RWPE2 (cell line): Measurements from ENCODE around the gene NOD2.

Source experiments
- ATAC-seq: fragments of 200-7000 bp; cut with Tn5 transposase; 3 replicates; pipeline ENCODE4 v1.9.1; 2021; ENCODE audit warnings: low read depth
- DNase-seq: peaks from one replicate; pipeline ENCODE4 v3.0.0-alpha.2; 2020; ENCODE audit warnings: low spot score
- H3K27ac ChIP-seq: fragments of 450-650 bp; 2 replicates; pipeline ENCODE4 v1.5.1; 2017; ENCODE audit warnings: mild to moderate bottlenecking; ENCODE audit not compliant: poor library complexity, severe bottlenecking
- H3K27me3 ChIP-seq: fragments of 250-450 bp; sonication (Bioruptor Pico); 2 replicates; pipeline ENCODE4 v1.5.1; 2021; ENCODE audit warnings: mild to moderate bottlenecking, moderate library complexity; ENCODE audit not compliant: insufficient read depth, poor library complexity, severe bottlenecking
- H3K36me3 ChIP-seq: fragments of 250-450 bp; sonication (Bioruptor Pico); 2 replicates; pipeline ENCODE4 v1.5.1; 2020; ENCODE audit warnings: low read depth, mild to moderate bottlenecking, moderate library complexity
- H3K4me1 ChIP-seq: fragments of 250-450 bp; sonication (Bioruptor Pico); 2 replicates; pipeline ENCODE4 v1.5.1; 2021; ENCODE audit warnings: mild to moderate bottlenecking, moderate library complexity; ENCODE audit not compliant: insufficient read depth, poor library complexity, severe bottlenecking
- H3K4me3 ChIP-seq: fragments of 250-450 bp; sonication (Bioruptor Pico); 2 replicates; pipeline ENCODE4 v1.5.1; 2021; ENCODE audit warnings: mild to moderate bottlenecking, moderate library complexity; ENCODE audit not compliant: severe bottlenecking
- H3K9me3 ChIP-seq: fragments of 250-450 bp; sonication (Bioruptor Pico); 2 replicates; pipeline ENCODE4 v1.5.1; 2021; ENCODE audit warnings: mild to moderate bottlenecking, moderate library complexity; ENCODE audit not compliant: severe bottlenecking
- TF ChIP-seq, protein P1 (sequence below): fragments of 450-650 bp; IDR thresholded peaks from one replicate; pipeline ENCODE4 v1.5.1; 2017; ENCODE audit warnings: mild to moderate bottlenecking, moderate library complexity; ENCODE audit not compliant: poor library complexity, severe bottlenecking

Gene NOD2

DNA sequence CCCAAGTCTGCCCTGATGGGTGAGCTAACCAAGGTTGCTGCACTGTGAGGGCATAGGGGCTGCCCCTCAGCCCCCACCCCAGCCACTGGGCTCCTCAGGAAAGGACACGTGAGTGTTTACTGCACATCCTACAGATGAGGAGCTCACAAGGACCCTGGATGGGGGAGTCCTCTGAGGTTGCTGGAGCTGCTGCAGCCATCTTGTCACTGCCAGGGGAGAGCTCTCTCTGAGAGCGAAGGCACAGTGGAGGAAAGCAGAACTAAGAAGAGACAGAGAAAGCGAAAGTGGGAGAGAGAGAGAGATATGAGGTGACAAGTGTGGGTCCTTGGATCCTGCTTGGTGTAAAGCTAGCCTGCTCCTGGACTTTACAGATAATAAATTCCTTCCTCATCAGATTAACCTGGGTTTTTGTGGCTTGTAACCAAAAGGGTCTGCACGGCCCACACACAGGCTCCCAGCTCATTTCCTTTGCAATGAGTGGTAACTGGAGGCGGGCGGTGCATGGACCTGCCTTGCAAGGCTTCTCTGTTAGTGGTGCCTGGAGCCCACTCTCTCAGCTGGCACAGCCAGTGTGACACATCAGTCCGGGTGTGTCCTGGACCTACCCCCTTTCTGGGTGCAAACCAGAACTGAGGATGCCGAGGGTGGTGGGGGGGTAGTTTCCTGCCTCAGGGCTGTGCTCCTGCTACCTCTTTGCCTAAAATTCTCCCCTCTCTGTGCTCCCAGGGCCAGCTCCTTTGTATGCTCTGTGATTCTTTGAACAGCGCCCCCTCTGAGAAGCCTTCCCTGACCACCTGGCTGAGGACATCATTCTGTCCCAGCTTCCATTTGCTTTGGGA is 26.5 kb upstream of the NOD2 start:
- H3K9me3 ChIP-seq = peaks cover 3% of the 10 kb centered on the region
- H3K4me3 ChIP-seq = no peak overlapping the region
- no peaks in the 10 kb centered on the region for H3K27me3 ChIP-seq
- ATAC-seq (no peak), DNase-seq (no peak)
- H3K4me1 ChIP-seq = no peaks in the 10 kb centered on the region
- no peaks in the 10 kb centered on the region for H3K36me3 ChIP-seq
- no peak overlapping the region for H3K27ac ChIP-seq
- TF ChIP-seq, protein P1, sequence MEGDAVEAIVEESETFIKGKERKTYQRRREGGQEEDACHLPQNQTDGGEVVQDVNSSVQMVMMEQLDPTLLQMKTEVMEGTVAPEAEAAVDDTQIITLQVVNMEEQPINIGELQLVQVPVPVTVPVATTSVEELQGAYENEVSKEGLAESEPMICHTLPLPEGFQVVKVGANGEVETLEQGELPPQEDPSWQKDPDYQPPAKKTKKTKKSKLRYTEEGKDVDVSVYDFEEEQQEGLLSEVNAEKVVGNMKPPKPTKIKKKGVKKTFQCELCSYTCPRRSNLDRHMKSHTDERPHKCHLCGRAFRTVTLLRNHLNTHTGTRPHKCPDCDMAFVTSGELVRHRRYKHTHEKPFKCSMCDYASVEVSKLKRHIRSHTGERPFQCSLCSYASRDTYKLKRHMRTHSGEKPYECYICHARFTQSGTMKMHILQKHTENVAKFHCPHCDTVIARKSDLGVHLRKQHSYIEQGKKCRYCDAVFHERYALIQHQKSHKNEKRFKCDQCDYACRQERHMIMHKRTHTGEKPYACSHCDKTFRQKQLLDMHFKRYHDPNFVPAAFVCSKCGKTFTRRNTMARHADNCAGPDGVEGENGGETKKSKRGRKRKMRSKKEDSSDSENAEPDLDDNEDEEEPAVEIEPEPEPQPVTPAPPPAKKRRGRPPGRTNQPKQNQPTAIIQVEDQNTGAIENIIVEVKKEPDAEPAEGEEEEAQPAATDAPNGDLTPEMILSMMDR = no peak

DNA sequence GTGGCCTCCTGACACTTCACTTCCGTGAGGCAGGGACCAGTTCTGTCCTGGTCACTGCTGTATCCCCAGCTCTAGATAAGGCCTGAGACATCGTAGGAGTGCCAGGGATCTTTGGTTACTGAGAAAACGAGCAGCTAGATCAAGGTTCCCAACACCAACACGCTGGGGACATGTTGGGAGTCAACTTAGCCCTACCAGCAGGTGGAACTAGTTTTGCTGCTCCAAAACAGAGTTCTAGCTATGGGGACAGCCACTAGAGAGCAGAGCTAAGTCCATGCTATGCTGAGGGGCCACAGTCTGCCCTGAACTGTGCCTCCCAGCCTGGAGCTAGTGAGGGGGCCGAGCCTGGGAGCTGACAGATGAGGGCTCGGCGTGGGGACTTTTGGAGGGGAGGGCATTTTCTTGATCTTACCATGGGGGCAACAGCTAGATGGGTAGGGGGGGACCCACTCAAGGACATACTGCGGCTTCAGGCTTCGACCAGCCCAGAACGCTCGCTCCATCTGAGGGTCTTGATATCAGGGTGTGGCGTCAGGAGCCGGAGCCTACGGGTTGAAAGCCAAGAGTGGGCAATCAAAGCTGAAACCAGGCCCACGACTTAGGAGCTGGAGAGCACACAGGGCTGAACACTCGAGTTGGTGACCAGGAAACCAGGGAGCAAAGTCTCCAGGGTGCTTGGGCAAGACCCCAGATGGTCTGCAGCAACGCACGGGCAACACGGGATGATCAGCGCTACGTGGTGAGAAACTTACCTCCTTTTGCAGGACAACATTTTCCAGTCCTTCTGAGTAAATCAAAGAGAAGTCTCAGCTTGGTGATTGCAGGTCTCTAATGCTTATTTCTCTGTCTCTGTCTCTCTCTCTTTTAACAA is 25.7 kb upstream of the NOD2 start:
- Histone ChIP-seq H3K27me3 (no peaks in the 10 kb centered on the region), H3K36me3 (no peaks in the 10 kb centered on the region), H3K4me1 (no peaks in the 10 kb centered on the region), H3K9me3 (peaks cover 7% of the 10 kb centered on the region), H3K27ac (no peak overlapping the region), H3K4me3 (no peak overlapping the region)
- DNase-seq (no peak), ATAC-seq (no peak)
- TF ChIP-seq, protein P1 = peak; percentile 15

DNA sequence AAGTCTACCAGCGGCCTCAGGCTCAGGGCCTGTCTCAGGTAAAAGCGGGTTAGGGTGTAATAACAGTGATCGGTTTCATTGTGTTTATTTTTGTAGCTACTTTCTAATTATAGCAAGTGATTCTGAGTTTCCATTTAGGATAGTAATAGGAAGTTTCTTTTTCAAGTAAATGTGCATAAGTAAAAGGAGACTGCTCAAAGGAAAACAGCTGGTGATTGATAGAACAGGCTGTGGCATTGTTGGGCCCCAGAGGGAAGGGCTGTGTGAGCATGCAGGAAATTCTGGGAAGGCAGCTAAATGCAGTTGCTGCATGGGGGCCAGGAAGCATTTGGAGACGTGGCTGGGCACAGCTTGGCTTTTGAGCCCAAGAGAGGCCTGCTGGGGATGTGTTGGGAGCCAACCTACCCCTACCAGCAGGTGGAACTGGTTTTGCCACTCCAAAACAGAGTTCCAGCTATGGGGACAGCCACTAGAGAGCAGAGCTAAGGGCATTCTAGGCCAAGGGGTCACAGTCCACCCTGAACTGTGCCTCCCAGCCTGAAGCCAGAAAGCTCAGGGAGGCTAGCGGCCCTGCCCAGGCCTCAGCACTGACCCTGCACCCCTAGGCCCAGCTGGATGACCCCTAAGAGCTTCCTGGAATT is 24.9 kb upstream of the NOD2 start:
- TF ChIP-seq, protein P1 = no peak
- no peak for ATAC-seq
- peaks cover 7% of the 10 kb centered on the region for H3K9me3 ChIP-seq
- no peaks in the 10 kb centered on the region for H3K4me1 ChIP-seq
- no peak for DNase-seq
- H3K4me3 ChIP-seq = no peak overlapping the region
- H3K27ac ChIP-seq = no peak overlapping the region
- no peaks in the 10 kb centered on the region for H3K27me3 ChIP-seq
- H3K36me3 ChIP-seq = no peaks in the 10 kb centered on the region

DNA sequence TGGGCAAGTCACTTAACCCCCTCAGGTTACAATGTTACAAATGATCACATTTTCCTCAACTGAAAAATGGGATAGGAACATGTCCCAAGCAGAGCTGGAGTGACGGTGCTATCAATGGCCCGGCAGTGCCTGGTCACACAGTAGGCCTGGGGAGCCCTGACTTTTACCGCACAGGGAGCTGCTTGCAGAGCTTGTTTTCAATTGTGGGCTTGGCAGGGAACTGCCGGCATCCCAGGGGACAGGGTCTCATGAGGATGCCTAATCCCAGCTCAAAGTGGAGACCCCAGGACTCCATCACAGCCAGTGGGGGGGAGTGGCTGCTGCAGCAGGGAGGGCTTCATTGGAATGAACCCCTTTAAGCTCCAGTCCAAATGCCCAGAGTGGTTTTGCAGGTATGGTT is 23.7 kb upstream of the NOD2 start:
- no peak for ATAC-seq
- Histone ChIP-seq H3K4me1 (no peaks in the 10 kb centered on the region), H3K36me3 (no peaks in the 10 kb centered on the region), H3K9me3 (peaks cover 7% of the 10 kb centered on the region), H3K27me3 (no peaks in the 10 kb centered on the region), H3K27ac (no peak overlapping the region), H3K4me3 (no peak overlapping the region)
- no peak for DNase-seq
- TF ChIP-seq, protein P1 = no peak
